Vagina (tissue), 2 donors: Measurements from ENCODE around the gene SPRED1. TPM values are rescaled to one million over a fixed set of nuclear protein-coding genes. Genes with fewer than 3 reads are reported as not detected.

Source experiments
- DNase-seq, 2 donors: peaks; one replicate each; pipeline ENCODE4 v3.0.0-alpha.2; 2017; ENCODE audit errors: extremely low spot score in 2 of 2
- H3K27ac ChIP-seq: fragments of 200-600 bp; sonication (generic); one replicate; pipeline ENCODE4 v1.5.1; 2019
- H3K27me3 ChIP-seq: fragments of 200-600 bp; sonication (generic); one replicate; pipeline ENCODE4 v1.5.1; 2019
- H3K36me3 ChIP-seq, 2 donors: fragments of 200-600 bp; sonication (generic); one replicate each; pipeline ENCODE4 v1.5.1; 2017 to 2019
- H3K4me1 ChIP-seq: fragments of 200-600 bp; sonication (generic); one replicate; pipeline ENCODE4 v1.5.1; 2019
- H3K4me3 ChIP-seq, 2 donors: fragments of 200-600 bp; sonication (generic); 1 replicate in 1 of 2; 2 replicates in 1 of 2; pipeline ENCODE4 v1.5.1; 2016 to 2019
- H3K9me3 ChIP-seq: fragments of 200-600 bp; sonication (generic); one replicate; pipeline ENCODE4 v1.5.1; 2019
- CTCF ChIP-seq, 3 experiments: fragments of 450-650 bp in 2 of 3; fragments of 200-600 bp in 1 of 3; sonication (generic) in 1 of 3; IDR thresholded peaks; one replicate each; pipeline ENCODE4 v1.5.1; 2017 to 2019; ENCODE audit warnings: antibody characterized with exemption in 3 of 3, mild to moderate bottlenecking in 2 of 3, moderate library complexity in 2 of 3
- POLR2A ChIP-seq, 2 donors: fragments of 450-650 bp; IDR thresholded peaks; one replicate each; pipeline ENCODE4 v1.6.1; 2017; ENCODE audit warnings: antibody characterized with exemption in 2 of 2, mild to moderate bottlenecking in 2 of 2, moderate library complexity in 2 of 2
- POLR2AphosphoS5 ChIP-seq, 2 donors: sonication (generic); formaldehyde crosslinking; IDR thresholded peaks; one replicate each; pipeline ENCODE4 v1.9.0; 2017; ENCODE audit warnings: antibody characterized with exemption in 2 of 2, mild to moderate bottlenecking in 2 of 2, low read depth in 1 of 2; ENCODE audit not compliant: insufficient read depth in 1 of 2
- intact Hi-C: fragments of 100-400 bp; cut with DNase I; formaldehyde crosslinking; loops from one replicate; pipeline ENCODE4 v1.15.1; 2023
- total RNA-seq: library from RNA; depleted of rRNA; stranded (reverse); fragments of >200 nt; gene quantifications from one replicate; pipeline ENCODE4 v1.2.3, GENCODE V29; 2016

The SPRED1 gene
- total RNA-seq, 1 donor from 2014 or later = 16.7 TPM

- Histone ChIP-seq H3K27ac (no peak overlapping the region), H3K4me1 (peaks cover 9% of the 10 kb centered on the region), H3K9me3 (no peaks in the 10 kb centered on the region), H3K27me3 (no peaks in the 10 kb centered on the region), H3K4me3 (no peak overlapping the region), H3K36me3 (no peaks in the 10 kb centered on the region)
- intact Hi-C loops = no loop called here
- DNase-seq = no peak
- no peak for TF ChIP-seq POLR2AphosphoS5 (IDR thresholded peaks at IDR 0.05; ENCODE audit: insufficient read depth in 1 of 2, low read depth in 1 of 2)
- TF ChIP-seq POLR2A (IDR thresholded peaks at IDR 0.05) = no peak
- no peak for TF ChIP-seq CTCF (IDR thresholded peaks at IDR 0.05)
These were observed 55.4 kb downstream of the SPRED1 start for GRCh38 chr15:38307861-38308641.

- no peak overlapping the region for H3K4me3 ChIP-seq
- intact Hi-C loops = no loop called here
- TF ChIP-seq POLR2AphosphoS5 (IDR thresholded peaks at IDR 0.05; ENCODE audit: insufficient read depth in 1 of 2, low read depth in 1 of 2) (no peak), POLR2A (IDR thresholded peaks at IDR 0.05) (no peak), CTCF (IDR thresholded peaks at IDR 0.05) (no peak)
These were observed 56.2 kb downstream of the SPRED1 start for GRCh38 chr15:38308797-38309196.

GRCh38 chr15:38312190-38312589 is 59.6 kb downstream of the SPRED1 start:
- intact Hi-C loops = no loop called here
- Histone ChIP-seq H3K27ac (no peak overlapping the region), H3K36me3 (no peaks in the 10 kb centered on the region), H3K4me1 (peaks cover 13% of the 10 kb centered on the region), H3K27me3 (no peaks in the 10 kb centered on the region), H3K4me3 (no peak overlapping the region), H3K9me3 (no peaks in the 10 kb centered on the region)
- DNase-seq = no peak
- TF ChIP-seq POLR2AphosphoS5 (IDR thresholded peaks at IDR 0.05; ENCODE audit: insufficient read depth in 1 of 2, low read depth in 1 of 2) (no peak), CTCF (IDR thresholded peaks at IDR 0.05) (no peak), POLR2A (IDR thresholded peaks at IDR 0.05) (no peak)

More at GRCh38 chr15:38308797-38309196, 56.2 kb downstream of the SPRED1 start:
- H3K36me3 ChIP-seq = no peaks in the 10 kb centered on the region
- no peak overlapping the region for H3K27ac ChIP-seq
- no peaks in the 10 kb centered on the region for H3K9me3 ChIP-seq
- DNase-seq = no peak
- H3K27me3 ChIP-seq = no peaks in the 10 kb centered on the region
- peaks cover 9% of the 10 kb centered on the region for H3K4me1 ChIP-seq

GRCh38 chr15:38316311-38316710 is 63.7 kb downstream of the SPRED1 start:
- H3K4me3 ChIP-seq = no peak overlapping the region
- no peak overlapping the region for H3K27ac ChIP-seq
- no peaks in the 10 kb centered on the region for H3K27me3 ChIP-seq
- intact Hi-C loops = no loop called here
- peaks cover 10% of the 10 kb centered on the region for H3K4me1 ChIP-seq
- H3K36me3 ChIP-seq = no peaks in the 10 kb centered on the region
- H3K9me3 ChIP-seq = no peaks in the 10 kb centered on the region
- no peak for DNase-seq
- TF ChIP-seq POLR2AphosphoS5 (IDR thresholded peaks at IDR 0.05; ENCODE audit: insufficient read depth in 1 of 2, low read depth in 1 of 2) = no peak
- TF ChIP-seq CTCF (IDR thresholded peaks at IDR 0.05) = no peak

GRCh38 chr15:38320181-38320580 is 67.5 kb downstream of the SPRED1 start:
- intact Hi-C loops = no loop called here
- Histone ChIP-seq H3K36me3 (no peaks in the 10 kb centered on the region), H3K4me1 (peaks cover 10% of the 10 kb centered on the region), H3K27me3 (no peaks in the 10 kb centered on the region), H3K4me3 (no peak overlapping the region), H3K27ac (no peak overlapping the region), H3K9me3 (no peaks in the 10 kb centered on the region)
- no peak for TF ChIP-seq POLR2AphosphoS5 (IDR thresholded peaks at IDR 0.05; ENCODE audit: insufficient read depth in 1 of 2, low read depth in 1 of 2)
- no peak for TF ChIP-seq CTCF (IDR thresholded peaks at IDR 0.05)
- no peak for TF ChIP-seq POLR2A (IDR thresholded peaks at IDR 0.05)
- no peak for DNase-seq
